Neuronal stem cell (in vitro differentiated cells): Measurements from ENCODE around the gene TNFAIP3.

Experiments
- DNase-seq: peaks from one replicate; pipeline ENCODE4 v3.0.0-alpha.2; 2013; ENCODE audit warnings: low spot score
- H2AFZ ChIP-seq: one replicate; pipeline ENCODE4 v1.6.1; 2013; ENCODE audit warnings: mild to moderate bottlenecking, low read length, inconsistent platforms
- H2AK5ac ChIP-seq: 2 replicates; pipeline ENCODE4 v1.6.1; 2013; ENCODE audit warnings: low read depth, mild to moderate bottlenecking, inconsistent platforms, low read length, moderate library complexity, mixed read lengths
- H2BK120ac ChIP-seq: 2 replicates; pipeline ENCODE4 v1.6.1; 2013; ENCODE audit warnings: low read depth, mild to moderate bottlenecking, inconsistent platforms, low read length, moderate library complexity, mixed read lengths
- H2BK12ac ChIP-seq: one replicate; pipeline ENCODE4 v1.6.1; 2013; ENCODE audit warnings: low read length, inconsistent platforms
- H2BK15ac ChIP-seq: 2 replicates; pipeline ENCODE4 v1.6.1; 2013; ENCODE audit warnings: mild to moderate bottlenecking, low read length, inconsistent platforms, mixed read lengths
- H2BK5ac ChIP-seq: one replicate; pipeline ENCODE4 v1.6.1; 2013; ENCODE audit warnings: inconsistent platforms, mild to moderate bottlenecking, low read length, moderate library complexity
- H3K14ac ChIP-seq: one replicate; pipeline ENCODE4 v1.6.1; 2013; ENCODE audit warnings: low read length, inconsistent platforms
- H3K18ac ChIP-seq: 2 replicates; pipeline ENCODE4 v1.6.1; 2013; ENCODE audit warnings: low read length, inconsistent platforms
- H3K23ac ChIP-seq: 2 replicates; pipeline ENCODE4 v1.6.1; 2013; ENCODE audit warnings: low read depth, mild to moderate bottlenecking, mixed read lengths, low read length, inconsistent platforms; ENCODE audit not compliant: poor library complexity
- H3K27ac ChIP-seq: replicated peaks from 3 replicates; pipeline ENCODE4 v1.5.1; 2013; ENCODE audit warnings: low read length, inconsistent platforms
- H3K27me3 ChIP-seq, 3 experiments: 2 replicates each; pipeline ENCODE4 v1.6.1; 2013; ENCODE audit warnings: low read length in 3 of 3, mild to moderate bottlenecking in 2 of 3, inconsistent platforms in 1 of 3, low read depth in 1 of 3, mixed read lengths in 1 of 3, moderate library complexity in 1 of 3; ENCODE audit not compliant: control insufficient read depth in 3 of 3, insufficient read depth in 3 of 3
- H3K36me3 ChIP-seq, 2 donors: replicated peaks in 1 of 2; 2 replicates each; pipeline ENCODE4 v1.6.1; 2013; ENCODE audit warnings: low read length in 2 of 2; ENCODE audit not compliant: control insufficient read depth in 2 of 2, insufficient read depth in 2 of 2
- H3K4ac ChIP-seq: 2 replicates; pipeline ENCODE4 v1.6.1; 2013; ENCODE audit warnings: inconsistent platforms, mild to moderate bottlenecking, low read length, moderate library complexity
- H3K4me1 ChIP-seq, 2 donors: 1 replicate in 1 of 2; 2 replicates in 1 of 2; pipeline ENCODE4 v1.6.1; 2013; ENCODE audit warnings: low read length in 2 of 2, low read depth in 1 of 2; ENCODE audit not compliant: control insufficient read depth in 2 of 2, insufficient read depth in 1 of 2
- H3K4me2 ChIP-seq: one replicate; pipeline ENCODE4 v1.6.1; 2013; ENCODE audit warnings: mild to moderate bottlenecking, low read length, inconsistent platforms; ENCODE audit not compliant: insufficient read depth, poor library complexity, severe bottlenecking
- H3K4me3 ChIP-seq, 2 donors: 2 replicates each; pipeline ENCODE4 v1.5.1; 2013; ENCODE audit warnings: low read length in 2 of 2, mild to moderate bottlenecking in 2 of 2, inconsistent platforms in 1 of 2, moderate library complexity in 1 of 2
- H3K79me1 ChIP-seq: one replicate; pipeline ENCODE4 v1.6.1; 2013; ENCODE audit warnings: low read depth, mild to moderate bottlenecking, inconsistent platforms, low read length, moderate library complexity
- H3K9ac ChIP-seq: one replicate; pipeline ENCODE4 v1.6.1; 2013; ENCODE audit warnings: mild to moderate bottlenecking, low read depth, low read length, inconsistent platforms; ENCODE audit not compliant: poor library complexity
- H3K9me3 ChIP-seq, 2 donors: replicated peaks in 1 of 2; 2 replicates each; pipeline versions ENCODE3 to v1.6.1; 2013; ENCODE audit warnings: low read length in 2 of 2, mild to moderate bottlenecking in 2 of 2, inconsistent platforms in 1 of 2, low read depth in 1 of 2, mixed read lengths in 1 of 2, moderate library complexity in 1 of 2; ENCODE audit not compliant: control insufficient read depth in 2 of 2, insufficient read depth in 1 of 2
- H4K8ac ChIP-seq: one replicate; pipeline ENCODE4 v1.6.1; 2013; ENCODE audit warnings: low read depth, mild to moderate bottlenecking, inconsistent platforms, low read length, moderate library complexity
- H4K91ac ChIP-seq: one replicate; pipeline ENCODE4 v1.6.1; 2013; ENCODE audit warnings: low read length, low read depth, mild to moderate bottlenecking, inconsistent platforms; ENCODE audit not compliant: poor library complexity
- WGBS, 2 donors: extraction: QIAGEN DNeasy Blood & Tissue Kit; methylation state at CpG; one replicate each; pipeline ENCODE4 v1.1.7; 2013; ENCODE audit warnings: missing lambda C conversion rate in 2 of 2, mixed read lengths in 1 of 2; ENCODE audit not compliant: insufficient read length in 2 of 2, insufficient replicate concordance in 1 of 2; ENCODE audit errors: extremely low coverage in 2 of 2; 5-methylcytosine and 5-hydroxymethylcytosine counted together

Gene TNFAIP3

DNA sequence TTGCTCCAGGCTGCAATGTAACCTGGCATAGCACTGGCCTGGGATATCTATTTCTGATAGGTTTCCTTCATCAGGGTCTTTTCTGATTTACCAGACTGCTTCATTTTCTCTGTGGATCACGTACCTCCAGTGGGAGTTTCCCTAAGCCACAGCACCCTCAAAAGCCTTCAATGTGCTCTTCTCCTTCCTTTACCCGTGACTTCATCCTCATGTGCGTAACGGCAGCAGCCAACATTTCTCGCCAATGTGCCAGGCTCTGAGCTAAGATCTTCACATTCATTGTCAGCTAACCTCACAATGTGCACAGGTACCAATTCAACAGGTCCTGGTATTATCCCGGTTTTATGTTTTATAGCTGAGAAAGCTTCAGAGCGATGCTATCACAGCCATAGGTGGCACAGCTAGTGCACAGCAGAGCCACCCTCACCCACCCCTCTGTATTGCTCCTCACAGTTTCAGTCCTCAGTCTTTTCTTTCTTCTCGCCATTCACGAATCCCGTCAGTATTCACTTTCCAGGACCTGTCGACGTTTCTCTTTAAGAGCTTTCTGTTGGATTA lies 58.2 kb downstream of the TNFAIP3 start:
- H3K4me2 ChIP-seq: no peak overlapping the region
- no peak overlapping the region for H2AFZ ChIP-seq
- H2BK120ac ChIP-seq: no peak overlapping the region
- H3K27ac ChIP-seq: no peak overlapping the region
- no peak overlapping the region for H2BK15ac ChIP-seq
- no peaks in the 10 kb centered on the region for H3K79me1 ChIP-seq
- no peak overlapping the region for H3K4ac ChIP-seq
- WGBS, 2 donors: no CpG with 5 or more reads among the region's 12 CpGs
- no peaks in the 10 kb centered on the region for H3K9me3 ChIP-seq
- H3K27me3 ChIP-seq: peaks cover 0 to 14% (median 0%) of the 10 kb centered on the region in 3 experiments
- H3K23ac ChIP-seq: no peak overlapping the region
- no peak overlapping the region for H3K18ac ChIP-seq
- H3K4me3 ChIP-seq: no peak overlapping the region
- H2BK5ac ChIP-seq: no peak overlapping the region
- no peaks in the 10 kb centered on the region for H3K36me3 ChIP-seq
- no peak for DNase-seq
- no peak overlapping the region for H2AK5ac ChIP-seq
- H3K14ac ChIP-seq: no peak overlapping the region
- H4K91ac ChIP-seq: no peak overlapping the region
- no peak overlapping the region for H2BK12ac ChIP-seq
- peaks cover 0 to 8% of the 10 kb centered on the region in 2 donors for H3K4me1 ChIP-seq
- no peak overlapping the region for H4K8ac ChIP-seq
- H3K9ac ChIP-seq: no peak overlapping the region

- Histone ChIP-seq H4K8ac (no peak overlapping the region), H3K27me3 (peaks cover 0 to 14% (median 0%) of the 10 kb centered on the region in 3 experiments)
- no CpG with 5 or more reads among the region's 1 CpG for WGBS, 2 donors
Measured at GRCh38 chr6:137926207-137926731, 59.2 kb downstream of the TNFAIP3 start.

GRCh38 chr6:137926985-137927384 lies 59.9 kb downstream of the TNFAIP3 start:
- Histone ChIP-seq H3K4me2 (no peak overlapping the region), H2AFZ (no peak overlapping the region), H2AK5ac (no peak overlapping the region), H3K36me3 (no peaks in the 10 kb centered on the region), H4K8ac (no peak overlapping the region), H2BK12ac (no peak overlapping the region), H3K4me3 (no peak overlapping the region), H2BK120ac (no peak overlapping the region), H3K18ac (no peak overlapping the region), H3K4me1 (peaks cover 0 to 8% of the 10 kb centered on the region in 2 donors), H3K14ac (no peak overlapping the region), H3K27me3 (peaks cover 0 to 14% (median 0%) of the 10 kb centered on the region in 3 experiments), H3K9ac (no peak overlapping the region), H3K27ac (no peak overlapping the region), H3K23ac (no peak overlapping the region), H3K4ac (no peak overlapping the region), H4K91ac (no peak overlapping the region), H3K9me3 (no peaks in the 10 kb centered on the region), H2BK5ac (no peak overlapping the region), H3K79me1 (no peaks in the 10 kb centered on the region), H2BK15ac (no peak overlapping the region)
- DNase-seq: no peak
- no CpG with 5 or more reads among the region's 3 CpGs for WGBS, 2 donors

More at GRCh38 chr6:137926207-137926731, 59.2 kb downstream of the TNFAIP3 start:
- Histone ChIP-seq H3K23ac (no peak overlapping the region), H2AK5ac (no peak overlapping the region), H3K4me1 (peaks cover 0 to 8% of the 10 kb centered on the region in 2 donors), H2BK15ac (no peak overlapping the region), H3K9me3 (no peaks in the 10 kb centered on the region), H3K18ac (no peak overlapping the region), H2AFZ (no peak overlapping the region), H2BK12ac (no peak overlapping the region), H3K4me3 (no peak overlapping the region), H3K9ac (no peak overlapping the region), H3K36me3 (no peaks in the 10 kb centered on the region), H3K4me2 (no peak overlapping the region), H3K14ac (no peak overlapping the region), H4K91ac (no peak overlapping the region), H3K27ac (no peak overlapping the region), H2BK5ac (no peak overlapping the region), H3K4ac (no peak overlapping the region), H3K79me1 (no peaks in the 10 kb centered on the region), H2BK120ac (no peak overlapping the region)
- DNase-seq: peak; percentile 6

DNA sequence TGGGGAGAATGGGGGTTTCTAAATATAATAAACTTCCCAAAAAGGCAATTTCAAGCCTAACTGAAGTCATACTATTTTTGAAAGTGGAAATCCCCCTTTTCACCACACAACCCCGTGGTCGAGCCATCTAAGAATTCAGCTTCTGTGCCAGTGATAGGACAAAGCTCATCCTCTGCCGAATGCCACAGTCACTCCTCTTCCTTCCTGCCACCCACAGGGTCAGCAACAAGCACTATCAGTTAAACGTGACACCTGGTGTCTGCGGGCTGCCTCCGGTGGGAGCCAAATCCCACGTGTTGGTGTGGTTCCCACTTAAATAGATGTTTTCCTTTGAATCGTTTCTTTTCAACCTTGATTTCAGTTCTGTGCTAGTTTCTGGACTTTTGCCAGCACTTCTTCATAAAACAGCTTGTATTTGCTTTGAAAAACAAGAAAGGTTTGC lies 60.7 kb downstream of the TNFAIP3 start:
- no peak overlapping the region for H4K8ac ChIP-seq
- peaks cover 0 to 14% (median 0%) of the 10 kb centered on the region in 3 experiments for H3K27me3 ChIP-seq
- no CpG with 5 or more reads among the region's 8 CpGs for WGBS, 2 donors
- H2BK12ac ChIP-seq: no peak overlapping the region
- H3K23ac ChIP-seq: no peak overlapping the region
- H3K4me2 ChIP-seq: no peak overlapping the region
- H3K9me3 ChIP-seq: no peaks in the 10 kb centered on the region
- H2AFZ ChIP-seq: no peak overlapping the region
- H3K36me3 ChIP-seq: no peaks in the 10 kb centered on the region
- no peak for DNase-seq
- H3K18ac ChIP-seq: no peak overlapping the region
- H2BK120ac ChIP-seq: no peak overlapping the region
- no peak overlapping the region for H2AK5ac ChIP-seq
- H3K27ac ChIP-seq: no peak overlapping the region
- H2BK15ac ChIP-seq: no peak overlapping the region
- no peaks in the 10 kb centered on the region for H3K79me1 ChIP-seq
- no peak overlapping the region for H3K14ac ChIP-seq
- H4K91ac ChIP-seq: no peak overlapping the region
- H3K4ac ChIP-seq: no peak overlapping the region
- H3K4me3 ChIP-seq: no peak overlapping the region
- no peak overlapping the region for H3K9ac ChIP-seq
- H2BK5ac ChIP-seq: no peak overlapping the region
- peaks cover 0 to 8% of the 10 kb centered on the region in 2 donors for H3K4me1 ChIP-seq
